Measurements from ENCODE around the gene PARD6G.

- TF ChIP-seq CTCF (IDR thresholded peaks at IDR 0.05; ENCODE audit: low read depth, low read length, poor library complexity, severe bottlenecking), result no peak
- no peak for TF ChIP-seq EZH2phosphoT487 (IDR thresholded peaks at IDR 0.05; ENCODE audit: borderline replicate concordance, low read length)
These were observed 63.9 kb downstream of the PARD6G start for GRCh38 chr18:80183273-80184050.
